OCI-LY7 (cell line): ENCODE measurements around the gene ASB15. TPM values are rescaled to one million over a fixed set of nuclear protein-coding genes. Genes with fewer than 3 reads are reported as not detected.

Experiments
- BruUV-seq: library from RNA; stranded (reverse); fragments of 400-500 nt; replicated peaks from 2 replicates; lab custom pipeline; 2021; lab: Mats Ljungman, UMichigan
- CTCF ChIA-PET: fragments of 300-600 bp; sonication (Branson Sonifier 250); formaldehyde crosslinking; loops from one replicate; lab custom pipeline; 2022; ENCODE audit warnings: antibody characterized with exemption; ENCODE audit not compliant: unreplicated experiment; lab: Charles Lee
- POLR2A ChIA-PET: fragments of 300-600 bp; sonication (Branson Sonifier 250); formaldehyde crosslinking; loops from one replicate; lab custom pipeline; 2022; ENCODE audit warnings: antibody characterized with exemption; lab: Charles Lee
- DNase-seq: peaks from one replicate; pipeline ENCODE4 v3.0.0-alpha.2; 2015; ENCODE audit warnings: low spot score
- H2AFZ ChIP-seq: fragments of 200-600 bp; sonication (generic), shearing (Covaris generic); 2 replicates; pipeline ENCODE4 v1.6.1; 2014; ENCODE audit warnings: mild to moderate bottlenecking, antibody characterized with exemption, low read length, moderate library complexity
- H3K27ac ChIP-seq: fragments of 200-600 bp; sonication (generic); 2 replicates; pipeline ENCODE4 v1.5.1; 2014; ENCODE audit warnings: mixed run types, low read depth, mild to moderate bottlenecking, moderate library complexity, low read length, inconsistent platforms; ENCODE audit not compliant: poor library complexity, severe bottlenecking
- H3K36me3 ChIP-seq: fragments of 200-600 bp; sonication (generic); 2 replicates; pipeline ENCODE4 v1.6.1; 2014; ENCODE audit warnings: mild to moderate bottlenecking, antibody characterized with exemption, low read length, moderate library complexity, mixed read lengths; ENCODE audit not compliant: insufficient read depth
- H3K4me1 ChIP-seq: fragments of 200-600 bp; sonication (generic); 2 replicates; pipeline ENCODE4 v1.5.1; 2014; ENCODE audit warnings: mild to moderate bottlenecking, low read length; ENCODE audit not compliant: insufficient read depth, poor library complexity, severe bottlenecking
- H3K4me2 ChIP-seq: fragments of 200-600 bp; sonication (generic); 2 replicates; pipeline ENCODE4 v1.6.1; 2014; ENCODE audit warnings: mild to moderate bottlenecking, low read length
- H3K4me3 ChIP-seq: fragments of 200-600 bp; sonication (generic); 2 replicates; pipeline ENCODE4 v1.5.1; 2014; ENCODE audit warnings: mild to moderate bottlenecking, low read depth, low read length; ENCODE audit not compliant: poor library complexity, severe bottlenecking
- H3K79me2 ChIP-seq: fragments of 200-600 bp; sonication (generic); 2 replicates; pipeline ENCODE4 v1.6.1; 2016; ENCODE audit warnings: low read depth, mild to moderate bottlenecking, low read length, moderate library complexity, mixed read lengths; ENCODE audit not compliant: insufficient read depth
- H3K9me2 ChIP-seq: fragments of 200-600 bp; sonication (generic); 2 replicates; pipeline ENCODE4 v1.6.1; 2016; ENCODE audit warnings: mild to moderate bottlenecking, low read length, mixed read lengths; ENCODE audit not compliant: insufficient read depth
- H3K9me3 ChIP-seq: fragments of 200-600 bp; sonication (generic); 2 replicates; pipeline ENCODE4 v1.6.1; 2014; ENCODE audit warnings: mild to moderate bottlenecking, mixed run types, low read length, mixed read lengths
- H4K20me1 ChIP-seq: fragments of 200-600 bp; sonication (generic); 2 replicates; pipeline ENCODE4 v1.6.1; 2014; ENCODE audit warnings: mild to moderate bottlenecking, antibody characterized with exemption, low read length, moderate library complexity, mixed read lengths; ENCODE audit not compliant: insufficient read depth
- EZH2phosphoT487 ChIP-seq: fragments of 200-600 bp; sonication (generic); IDR thresholded peaks from 2 replicates; pipeline ENCODE4 v1.6.1; 2018; ENCODE audit warnings: low read depth, borderline replicate concordance, mild to moderate bottlenecking, mixed run types, antibody characterized with exemption, low read length, moderate library complexity, mixed read lengths
- intact Hi-C: fragments of 100-400 bp; cut with micrococcal nuclease; formaldehyde crosslinking; loops from one replicate; pipeline ENCODE4 v1.10.0; 2022; ENCODE audit not compliant: unreplicated experiment
- total RNA-seq, 2 experiments: library from RNA; depleted of rRNA in 1 of 2; stranded (reverse); fragments of >200 nt in 1 of 2; shearing (Covaris generic) in 1 of 2; gene quantifications; 2 replicates each; pipeline ENCODE4 v1.2.3, GENCODE V29; 2014 to 2022
- TF ChIP-seq, protein P1 (sequence below): fragments of 200-600 bp; sonication (generic); conservative IDR thresholded peaks from 2 replicates; pipeline ENCODE4 v1.5.1; 2014; ENCODE audit warnings: mild to moderate bottlenecking, antibody characterized with exemption, low read length, moderate library complexity, mixed read lengths

The ASB15 gene
- total RNA-seq, 2 experiments from 2014 or later = not detected

DNA sequence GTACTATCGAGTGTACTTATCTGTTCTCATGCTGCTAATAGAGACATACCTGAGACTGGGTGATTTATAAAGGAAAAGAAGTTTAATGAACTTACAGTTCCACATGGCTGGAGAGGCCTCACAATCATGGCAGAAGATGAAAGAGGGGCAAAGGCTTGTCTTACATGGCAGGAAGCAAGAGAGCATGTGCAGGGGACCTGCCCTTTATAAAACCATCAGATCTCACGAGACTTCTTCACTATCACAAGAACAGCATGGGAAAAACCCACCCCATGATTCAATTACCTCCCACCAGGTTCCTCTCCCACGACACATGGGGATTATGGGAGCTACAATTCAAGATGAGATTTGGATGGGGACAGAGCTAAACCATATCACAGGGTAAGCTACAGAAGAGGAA is 48.5 kb upstream of the ASB15 start:
- Histone ChIP-seq H2AFZ (no peak overlapping the region), H3K79me2 (peaks cover 56% of the 10 kb centered on the region; the same call in 1 of the 2 replicates)

DNA sequence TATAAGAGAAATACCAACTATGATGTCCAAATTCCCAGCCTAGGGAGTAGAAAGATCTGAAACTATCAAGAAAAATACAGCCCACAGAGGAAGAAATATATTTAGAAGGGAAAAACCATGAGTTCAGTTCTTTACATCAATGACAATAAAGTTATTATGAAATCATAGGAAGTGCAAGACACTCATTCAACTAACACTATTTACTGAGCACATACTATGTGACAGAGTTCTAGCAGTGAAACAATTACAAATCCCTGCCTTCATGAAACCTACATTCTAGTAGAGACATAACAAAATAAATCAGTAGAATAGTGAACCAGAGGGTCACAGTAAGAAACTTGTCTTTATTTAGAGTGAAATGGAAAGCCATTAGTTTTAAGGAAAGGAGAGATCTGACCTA is 46.1 kb upstream of the ASB15 start:
- Histone ChIP-seq H3K9me2 (no peaks in the 10 kb centered on the region), H3K9me3 (no peaks in the 10 kb centered on the region), H3K27ac (no peak overlapping the region), H3K79me2 (peaks cover 53% of the 10 kb centered on the region; the same call in 1 of the 2 replicates), H3K4me3 (peak overlapping the region; percentile 92), H4K20me1 (0 out of 2 replicates have a peak, but pooled peaks cover 6% of the 10 kb centered on the region), H3K4me1 (peaks cover 15% of the 10 kb centered on the region), H2AFZ (no peak overlapping the region), H3K4me2 (peak overlapping the region; percentile 92), H3K36me3 (peaks cover 44% of the 10 kb centered on the region)
- ChIA-PET CTCF (no interaction called here), POLR2A (interaction anchor here (1.0 kb wide), 1 partner anchor 194 kb away, joined by 4 read pairs; the partner anchor contains the start of gene WASL)
- DNase-seq = no peak
- intact Hi-C loops = loop anchor here (5.0 kb wide), 1 partner anchor 192 kb away; the partner anchor contains the start of gene WASL
- no TSS peak for BruUV-seq
- no peak for TF ChIP-seq EZH2phosphoT487
- TF ChIP-seq, protein P1, sequence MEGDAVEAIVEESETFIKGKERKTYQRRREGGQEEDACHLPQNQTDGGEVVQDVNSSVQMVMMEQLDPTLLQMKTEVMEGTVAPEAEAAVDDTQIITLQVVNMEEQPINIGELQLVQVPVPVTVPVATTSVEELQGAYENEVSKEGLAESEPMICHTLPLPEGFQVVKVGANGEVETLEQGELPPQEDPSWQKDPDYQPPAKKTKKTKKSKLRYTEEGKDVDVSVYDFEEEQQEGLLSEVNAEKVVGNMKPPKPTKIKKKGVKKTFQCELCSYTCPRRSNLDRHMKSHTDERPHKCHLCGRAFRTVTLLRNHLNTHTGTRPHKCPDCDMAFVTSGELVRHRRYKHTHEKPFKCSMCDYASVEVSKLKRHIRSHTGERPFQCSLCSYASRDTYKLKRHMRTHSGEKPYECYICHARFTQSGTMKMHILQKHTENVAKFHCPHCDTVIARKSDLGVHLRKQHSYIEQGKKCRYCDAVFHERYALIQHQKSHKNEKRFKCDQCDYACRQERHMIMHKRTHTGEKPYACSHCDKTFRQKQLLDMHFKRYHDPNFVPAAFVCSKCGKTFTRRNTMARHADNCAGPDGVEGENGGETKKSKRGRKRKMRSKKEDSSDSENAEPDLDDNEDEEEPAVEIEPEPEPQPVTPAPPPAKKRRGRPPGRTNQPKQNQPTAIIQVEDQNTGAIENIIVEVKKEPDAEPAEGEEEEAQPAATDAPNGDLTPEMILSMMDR = no peak

More for the DNA sequence above, 48.5 kb upstream of the ASB15 start:
- Histone ChIP-seq H3K4me2 (no peak overlapping the region), H3K4me3 (no peak overlapping the region), H3K27ac (no peak overlapping the region), H3K9me3 (no peaks in the 10 kb centered on the region), H3K9me2 (no peaks in the 10 kb centered on the region), H4K20me1 (0 out of 2 replicates have a peak, but pooled peaks cover 6% of the 10 kb centered on the region), H3K36me3 (peaks cover 67% of the 10 kb centered on the region), H3K4me1 (peaks cover 15% of the 10 kb centered on the region)
- no peak for DNase-seq
- intact Hi-C loops = no loop called here
- TF ChIP-seq EZH2phosphoT487 = no peak
- TF ChIP-seq, protein P1 = no peak
- POLR2A ChIA-PET = interaction anchor here (0.6 to 1.4 kb wide), 3 partner anchors 10 to 147 kb away, joined by 3 to 6 read pairs (median 5); no protein-coding TSS in a partner anchor
- CTCF ChIA-PET = no interaction called here
- no TSS peak for BruUV-seq

DNA sequence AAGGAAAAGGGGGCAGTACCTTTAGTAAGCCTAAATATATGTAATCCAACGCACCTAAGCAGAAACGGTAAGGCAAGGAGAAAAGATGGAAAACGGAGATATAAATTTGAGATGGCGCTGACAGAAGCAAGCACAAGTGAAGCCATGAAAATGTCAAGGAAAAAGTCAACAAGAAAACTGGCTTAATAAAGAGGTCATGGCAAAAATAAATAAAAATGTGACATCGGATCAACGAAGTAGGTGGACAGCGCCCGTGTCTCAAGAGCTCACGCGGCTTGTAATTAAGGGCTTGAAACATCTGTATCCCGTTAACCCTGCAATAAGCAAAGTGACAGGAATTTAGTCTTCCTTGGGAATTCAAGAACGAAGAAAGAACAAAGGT is 44.6 kb upstream of the ASB15 start:
- intact Hi-C loops = loop anchor here (1.0 to 5.0 kb wide), 2 partner anchors 22 to 190 kb away; partner anchors contain the start of gene WASL
- no peak for DNase-seq
- H2AFZ ChIP-seq = peak overlapping the region; percentile 87; the same call in 1 of the 2 replicates
- H3K4me2 ChIP-seq = peak overlapping the region; percentile 92
- 0 out of 2 replicates have a peak, but pooled peaks cover 6% of the 10 kb centered on the region for H4K20me1 ChIP-seq
- peaks cover 31% of the 10 kb centered on the region for H3K36me3 ChIP-seq
- peak overlapping the region; percentile 49 for H3K27ac ChIP-seq
- peaks cover 15% of the 10 kb centered on the region for H3K4me1 ChIP-seq
- CTCF ChIA-PET = no interaction called here
- H3K79me2 ChIP-seq = peaks cover 45% of the 10 kb centered on the region; the same call in 1 of the 2 replicates
- no peaks in the 10 kb centered on the region for H3K9me2 ChIP-seq
- TF ChIP-seq, protein P1 = no peak
- TF ChIP-seq EZH2phosphoT487 = no peak
- H3K9me3 ChIP-seq = no peaks in the 10 kb centered on the region
- H3K4me3 ChIP-seq = peak overlapping the region; percentile 92
- POLR2A ChIA-PET = interaction anchor here (0.5 to 2.7 kb wide), 6 partner anchors 10 to 293 kb away, joined by 3 to 11 read pairs (median 4); partner anchors contain the start of gene WASL
- BruUV-seq = TSS peak; percentile 73
